Right forelimb (tissue), 1 donor: ENCODE results near the gene MRPL41.
A peak's percentile ranks its signal among the peaks of the same experiment; 100 is the strongest.
"Not testable (repeated sequence)": the region's sequence is repeated elsewhere in the genome, so short reads cannot be mapped to it uniquely, and the experiment has no call there.

ENCODE experiments used
- DNase-seq: peaks from one replicate; pipeline ENCODE4 v3.0.0-alpha.2; 2018

The MRPL41 gene

DNA sequence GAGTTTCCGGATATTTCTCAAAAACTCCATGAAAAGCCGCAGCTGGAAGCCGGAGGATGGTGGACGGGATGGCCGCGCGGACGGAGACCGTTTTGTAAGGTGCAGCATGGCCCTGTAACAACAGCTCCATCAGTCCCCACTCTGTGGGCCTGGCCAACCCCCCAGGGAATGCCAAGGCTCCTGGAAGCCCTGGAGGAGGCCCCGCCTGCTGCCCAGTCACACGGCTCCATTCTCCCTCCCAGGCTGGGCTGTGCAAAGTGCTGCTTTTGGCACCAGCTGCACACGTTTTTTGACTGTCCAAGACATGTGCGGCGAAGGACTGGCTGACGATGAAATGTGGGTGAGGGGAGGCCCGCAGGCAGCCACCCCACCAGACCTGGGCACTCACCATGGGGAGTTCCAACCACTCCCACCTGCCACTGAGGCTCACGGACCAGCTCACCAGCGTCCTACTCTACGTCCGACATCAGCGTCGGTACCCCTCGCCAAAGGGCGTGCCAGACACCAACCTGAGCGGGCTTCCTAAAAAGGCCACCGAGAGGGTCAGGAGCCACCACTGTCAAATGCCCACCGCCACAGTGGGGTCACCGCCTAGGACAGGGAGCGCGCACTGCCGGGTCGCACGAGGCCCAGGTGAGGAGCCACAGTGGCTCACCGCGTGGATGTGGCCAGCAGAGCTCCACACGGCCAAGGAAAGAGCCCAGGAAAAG lies 28.8 kb upstream of the MRPL41 start:
- DNase-seq: no peak

DNA sequence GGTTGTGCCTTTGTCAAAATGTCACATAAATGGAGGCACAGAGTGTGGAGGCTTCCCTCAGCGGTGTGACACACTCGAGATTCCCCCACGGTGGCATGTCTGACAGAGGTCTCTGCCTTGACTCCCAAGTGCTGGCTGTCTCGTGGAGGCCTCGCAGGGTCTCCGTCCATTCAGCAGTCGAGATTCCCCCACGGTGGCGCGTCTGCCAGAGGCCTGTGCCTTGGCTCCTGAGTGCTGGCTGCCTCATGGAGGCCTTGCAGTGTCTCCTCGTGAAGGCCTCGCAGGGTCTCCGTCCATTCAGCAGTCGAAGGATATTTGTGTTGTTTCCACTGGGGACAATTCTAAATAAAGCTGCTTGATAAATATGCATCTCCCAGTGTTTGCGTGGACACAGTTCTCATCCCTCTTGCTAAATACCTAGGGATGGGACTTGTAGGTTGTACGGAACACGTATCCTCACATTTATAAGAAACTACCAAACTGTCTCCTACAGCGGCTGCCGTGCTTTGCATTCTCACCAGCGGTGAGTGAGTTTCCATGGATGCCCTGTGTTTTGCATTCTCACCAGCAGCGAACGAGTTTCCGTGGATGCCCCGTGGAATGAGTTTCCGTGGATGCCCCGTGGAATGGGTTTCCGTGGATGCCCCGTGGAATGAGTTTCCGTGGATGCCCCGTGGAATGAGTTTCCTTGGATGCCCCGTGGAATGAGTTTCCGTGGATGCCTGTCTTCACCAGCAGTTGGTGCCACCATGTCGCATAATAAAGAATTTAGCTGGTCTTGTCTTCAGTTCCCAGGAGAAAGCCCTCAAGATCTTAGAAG lies 27.3 kb upstream of the MRPL41 start:
- DNase-seq: no peak

DNA sequence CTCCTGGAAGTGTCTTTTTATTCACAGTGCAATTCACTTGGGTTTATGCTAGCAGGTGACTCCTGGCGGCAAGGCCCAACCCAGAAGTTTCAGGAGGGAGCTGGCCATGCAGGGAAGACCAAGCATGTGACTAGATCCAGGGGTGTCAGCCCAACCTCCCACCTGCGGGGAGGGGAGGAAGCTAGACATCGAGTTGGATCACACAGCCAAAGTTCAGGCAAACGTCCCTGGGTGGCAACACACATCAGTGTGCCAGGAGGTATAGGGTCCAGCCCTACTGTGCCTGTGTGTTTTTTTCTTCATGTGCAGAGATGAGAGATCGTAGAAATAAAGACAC lies 26.7 kb upstream of the MRPL41 start:
- DNase-seq: no peak

DNA sequence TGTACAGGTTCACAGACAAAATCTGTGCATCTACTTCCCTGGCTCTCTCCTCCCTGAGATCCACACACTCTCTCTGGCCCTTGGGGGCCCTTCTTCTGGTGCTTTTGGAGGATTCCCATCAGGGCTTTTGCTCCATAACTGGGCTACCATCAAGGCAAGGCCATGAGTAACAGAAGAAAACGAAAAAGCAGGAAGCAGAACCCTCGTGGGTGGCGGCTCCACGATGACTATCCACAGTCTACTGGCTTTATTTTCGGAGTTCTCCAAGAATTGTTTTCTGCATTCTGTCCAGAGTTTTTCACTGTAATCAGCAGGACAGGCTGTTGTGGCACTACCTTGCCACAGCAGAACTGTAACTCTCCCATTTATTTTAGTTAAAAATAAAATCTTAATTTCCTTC lies 21.3 kb upstream of the MRPL41 start:
- no peak for DNase-seq

DNA sequence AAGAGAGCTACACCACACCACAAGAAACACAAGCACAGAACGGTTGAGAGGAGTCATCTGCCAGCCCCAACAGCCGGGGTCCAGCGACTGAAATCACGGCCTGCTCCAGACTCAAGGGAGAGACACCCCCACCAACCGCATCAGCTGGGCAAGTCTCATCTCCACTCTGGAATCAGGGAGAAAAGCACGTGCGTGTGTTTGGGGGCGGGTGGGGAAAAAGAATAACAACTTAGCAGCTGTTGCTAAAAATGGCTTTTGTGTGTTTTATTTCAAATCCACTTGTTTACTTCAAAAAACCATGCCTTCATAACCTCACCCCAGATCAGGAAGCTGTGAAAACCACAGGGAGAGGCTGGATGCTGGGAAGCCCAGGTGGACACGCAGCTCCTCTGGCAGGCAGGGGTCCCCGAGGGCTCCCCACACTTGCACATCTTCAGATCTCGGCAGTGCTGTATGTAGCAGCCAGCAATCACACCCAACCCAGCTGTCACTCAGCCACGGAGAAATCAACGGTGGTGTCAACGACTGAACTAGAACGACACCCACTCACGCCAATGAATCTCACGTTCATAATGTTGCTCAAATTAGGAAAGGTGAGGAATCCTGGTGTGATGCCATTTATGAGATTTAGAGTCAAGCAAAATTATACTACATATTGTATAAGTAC lies 20.4 kb upstream of the MRPL41 start:
- no peak for DNase-seq

DNA sequence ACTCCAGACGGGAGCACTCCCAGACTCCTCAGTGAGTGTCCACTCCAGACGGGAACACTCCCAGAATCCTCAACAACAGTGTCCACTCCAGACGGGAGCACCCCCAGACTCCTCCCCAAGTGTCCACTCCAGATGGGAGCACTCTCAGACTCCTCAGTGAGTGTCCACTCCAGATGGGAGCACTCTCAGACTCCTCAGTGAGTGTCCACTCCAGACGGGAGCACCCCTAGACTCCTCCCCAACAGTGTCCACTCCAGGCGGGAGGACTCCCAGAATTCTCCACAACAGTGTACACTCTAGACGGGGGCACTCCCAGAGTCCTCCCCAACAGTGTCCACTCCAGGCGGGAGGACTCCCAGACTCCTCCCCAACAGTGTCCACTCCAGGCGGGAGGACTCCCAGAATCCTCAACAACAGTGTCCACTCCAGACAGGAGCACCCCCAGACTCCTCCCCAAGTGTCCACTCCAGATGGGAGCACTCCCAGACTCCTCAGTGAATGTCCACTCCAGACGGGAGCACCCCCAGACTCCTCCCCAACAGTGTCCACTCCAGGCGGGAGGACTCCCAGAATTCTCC lies 18.7 kb upstream of the MRPL41 start:
- not testable (repeated sequence) for DNase-seq

DNA sequence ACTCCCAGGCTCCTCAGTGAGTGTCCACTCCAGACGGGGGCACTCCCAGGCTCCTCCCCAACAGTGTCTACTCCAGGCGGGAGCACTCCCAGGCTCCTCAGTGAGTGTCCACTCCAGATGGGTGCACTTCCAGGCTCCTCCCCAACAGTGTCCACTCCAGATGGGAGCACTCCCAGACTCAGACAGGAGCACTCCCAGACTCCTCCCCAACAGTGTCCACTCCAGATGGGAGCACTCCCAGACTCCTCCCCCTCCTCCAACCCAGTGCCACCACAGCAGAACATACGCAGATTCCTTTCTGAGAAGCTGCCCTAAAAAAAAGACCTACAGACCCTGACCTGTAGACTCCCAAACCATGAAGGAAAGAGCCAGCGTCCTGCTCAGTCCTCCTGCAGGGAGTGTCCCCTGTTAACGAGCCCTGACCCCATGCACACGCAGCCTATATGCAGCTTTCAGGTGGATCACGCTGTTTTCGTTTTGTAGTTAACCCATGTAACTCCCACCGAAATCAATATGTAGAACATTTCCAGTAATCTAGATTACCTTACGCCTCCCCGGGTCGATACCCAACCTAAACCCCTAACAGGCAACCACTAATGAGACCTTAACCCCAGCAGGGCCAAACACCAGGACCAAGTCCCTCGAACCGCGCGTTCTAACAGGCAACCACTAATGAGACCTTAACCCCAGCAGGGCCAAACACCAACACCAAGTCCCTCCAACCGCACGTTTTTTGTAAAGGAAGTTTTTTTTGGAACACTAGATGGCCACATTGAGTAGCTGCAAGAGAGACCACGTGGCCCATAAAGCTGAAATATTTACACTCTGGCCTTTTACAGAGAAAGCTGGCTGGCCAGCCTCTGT lies 17.2 kb upstream of the MRPL41 start:
- DNase-seq: no peak

DNA sequence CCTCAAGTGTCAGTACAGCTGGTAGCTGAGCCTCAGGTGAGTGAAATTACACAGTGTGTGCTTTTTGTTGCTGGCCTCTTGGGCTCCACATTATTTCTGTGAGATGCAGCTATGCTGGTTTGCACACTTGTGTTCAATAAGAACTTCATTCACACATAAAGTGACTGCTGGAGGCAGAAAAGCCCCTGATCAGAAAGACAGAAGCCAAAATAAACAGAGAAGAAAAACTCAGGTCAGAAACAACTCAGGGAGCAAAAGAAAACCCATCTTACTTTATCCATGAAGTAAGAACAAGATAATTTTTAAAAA lies 16.6 kb upstream of the MRPL41 start:
- DNase-seq: no peak

DNA sequence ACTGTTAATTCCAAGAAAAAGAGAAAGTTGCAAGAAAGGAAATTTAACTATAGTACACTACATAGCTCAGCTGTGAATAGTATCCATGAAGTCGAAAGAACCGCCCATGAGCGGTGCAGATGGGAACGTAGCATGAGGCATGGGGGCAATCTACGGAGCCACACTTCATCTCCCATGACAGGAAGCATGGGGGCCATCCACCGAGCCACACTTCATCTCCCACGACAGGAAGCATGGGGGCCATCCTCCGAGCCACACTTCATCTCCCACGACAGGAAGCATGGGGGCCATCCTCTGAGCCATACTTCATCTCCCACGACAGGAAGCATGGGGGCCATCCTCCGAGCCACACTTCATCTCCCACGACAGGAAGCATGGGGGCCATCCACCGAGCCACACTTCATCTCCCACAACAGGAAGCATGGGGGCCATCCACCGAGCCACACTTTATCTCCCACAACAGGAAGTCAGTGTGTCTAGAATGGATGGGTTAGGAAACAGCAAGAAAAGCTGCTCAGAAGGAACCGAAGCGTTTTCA lies 15.0 kb upstream of the MRPL41 start:
- not testable (repeated sequence) for DNase-seq

DNA sequence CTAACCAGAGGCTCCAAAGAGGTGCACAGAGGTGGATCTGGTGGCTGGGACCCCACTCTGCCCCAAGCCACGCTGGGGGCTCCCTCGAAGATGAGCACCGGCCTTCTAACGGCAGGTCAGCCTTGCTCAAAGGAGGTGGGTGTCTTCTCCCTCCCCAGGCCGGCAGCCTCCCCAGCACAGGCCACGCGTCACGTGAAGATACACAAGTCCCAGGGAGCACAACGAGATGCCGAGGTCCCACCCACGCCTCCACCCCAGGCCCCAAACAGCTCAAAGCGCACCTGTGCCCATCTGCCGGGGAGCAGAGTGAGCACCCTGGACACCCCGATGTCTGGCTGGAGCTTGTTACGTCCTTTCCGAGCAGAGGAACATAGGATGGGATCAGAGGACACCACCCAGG lies 13.6 kb upstream of the MRPL41 start:
- no peak for DNase-seq

DNA sequence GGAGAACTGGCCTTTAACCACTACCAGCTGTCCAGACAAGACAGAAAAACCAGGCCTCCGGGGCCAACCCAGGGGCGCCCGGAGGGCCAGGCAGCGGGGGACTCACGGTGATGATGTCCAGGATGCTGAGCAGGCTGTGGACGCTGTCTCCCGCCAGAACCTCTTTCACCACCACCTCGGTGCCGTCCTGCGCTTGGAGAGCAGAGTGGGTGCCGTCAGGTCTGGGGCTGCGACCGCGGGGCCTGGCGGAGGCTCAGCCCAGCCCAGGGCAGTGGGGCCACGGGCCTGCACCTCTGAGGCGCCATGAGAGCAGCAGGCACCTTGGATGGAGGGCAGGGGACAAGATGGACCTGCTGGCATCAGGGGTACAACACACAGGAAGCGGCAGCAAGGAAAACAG lies 11.1 kb upstream of the MRPL41 start:
- no peak for DNase-seq

DNA sequence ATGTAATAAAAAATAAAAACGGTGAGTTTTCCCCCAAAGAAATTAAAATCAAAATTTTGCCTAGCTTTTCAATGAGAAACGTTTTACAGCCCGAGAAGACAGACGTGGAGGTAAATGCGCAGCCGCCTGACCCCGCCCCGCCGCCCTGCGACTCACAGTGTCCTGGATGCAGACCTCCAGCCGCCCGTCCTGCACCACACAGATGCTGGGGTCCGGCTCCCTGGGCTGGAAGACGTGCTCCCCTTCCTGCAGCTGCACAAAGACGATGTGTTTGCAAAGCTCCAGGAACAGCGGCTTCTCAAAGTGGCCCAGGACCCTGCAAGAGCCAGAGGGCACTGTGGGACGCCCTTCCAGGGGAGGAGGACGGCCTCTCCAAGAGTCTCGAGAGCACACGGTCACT lies 9.2 kb upstream of the MRPL41 start:
- DNase-seq: no peak

DNA sequence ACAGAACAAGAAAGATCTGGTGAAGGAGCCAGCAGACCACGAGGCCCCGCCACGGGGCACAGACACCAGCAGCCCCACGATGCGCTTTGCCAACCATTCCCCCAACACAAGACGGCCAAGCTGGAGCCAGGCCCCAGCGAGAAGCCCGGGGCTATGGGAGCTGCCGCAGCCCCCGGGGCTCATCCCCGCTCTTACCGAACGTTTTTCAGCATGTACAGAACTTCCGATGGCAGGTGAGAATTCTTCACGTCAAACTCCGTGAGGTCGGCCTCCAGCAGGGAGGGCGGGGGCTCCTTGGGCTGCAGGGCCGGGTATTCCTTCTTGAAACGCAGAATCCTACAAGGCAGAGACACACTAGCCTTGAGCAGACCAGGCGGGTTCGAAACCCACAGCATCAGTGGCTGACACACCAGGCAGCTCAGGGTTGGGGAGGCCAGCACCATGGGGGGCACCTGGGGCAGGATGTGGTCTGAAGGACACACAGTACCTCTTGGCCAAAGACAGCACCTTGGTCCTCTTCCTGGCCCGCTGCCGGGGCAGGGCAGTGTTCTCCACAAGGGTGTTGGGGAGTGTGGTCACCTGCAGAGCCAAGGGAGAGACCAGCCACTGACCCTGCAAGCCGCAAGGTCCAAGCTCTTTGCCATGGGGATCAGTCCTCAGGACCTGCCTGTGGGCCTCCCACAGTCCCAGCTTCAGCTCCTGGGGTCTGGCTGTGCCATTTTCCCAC lies 8.3 kb upstream of the MRPL41 start:
- no peak for DNase-seq

DNA sequence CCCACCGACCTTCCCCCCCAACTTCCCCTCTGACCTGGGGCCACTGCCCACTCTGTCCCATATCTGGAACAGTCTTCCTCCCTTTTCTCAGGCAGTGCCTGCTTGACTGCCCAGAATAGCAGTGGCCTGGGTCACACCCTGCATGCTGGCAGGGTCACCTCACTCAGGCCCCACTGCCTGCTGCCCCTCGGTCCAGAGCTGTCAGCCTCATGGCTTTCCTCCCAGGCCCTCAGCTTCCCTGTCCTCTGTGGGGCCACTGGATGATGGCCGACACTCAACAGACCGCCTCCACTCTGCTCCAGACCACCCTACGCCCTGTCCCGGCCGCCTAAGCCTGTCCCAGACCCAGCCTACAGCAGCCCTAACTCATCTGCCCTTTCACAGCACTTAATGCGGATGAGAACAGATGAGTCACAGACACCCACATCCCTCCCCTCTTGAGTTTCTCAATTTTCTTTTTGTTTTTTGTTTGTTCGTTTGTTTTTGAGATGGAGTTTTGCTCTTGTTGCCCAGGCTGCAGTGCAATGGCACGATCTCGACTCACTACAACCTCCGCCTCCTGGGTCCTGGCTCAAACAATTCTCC lies 7.4 kb upstream of the MRPL41 start:
- DNase-seq: no peak

DNA sequence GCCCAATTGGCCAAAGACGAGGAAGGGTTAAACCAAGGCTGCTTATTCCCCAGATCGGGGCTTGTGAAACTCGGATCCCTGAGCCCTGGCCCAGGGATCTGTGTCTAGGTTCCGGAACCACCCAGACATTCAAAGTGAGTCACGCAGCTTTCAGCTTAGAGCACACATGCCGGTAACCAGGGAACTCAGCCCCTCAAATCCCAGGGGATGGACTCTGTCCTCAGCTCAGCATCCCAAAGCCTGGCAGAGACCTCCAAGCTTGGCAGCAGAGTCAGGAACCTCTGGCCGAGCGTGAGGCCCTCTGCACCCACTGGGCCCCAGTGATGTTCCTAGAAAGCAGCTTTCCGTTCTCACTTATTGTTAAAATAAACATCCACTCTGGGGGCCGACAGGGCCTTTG lies 6.6 kb upstream of the MRPL41 start:
- DNase-seq: no peak

DNA sequence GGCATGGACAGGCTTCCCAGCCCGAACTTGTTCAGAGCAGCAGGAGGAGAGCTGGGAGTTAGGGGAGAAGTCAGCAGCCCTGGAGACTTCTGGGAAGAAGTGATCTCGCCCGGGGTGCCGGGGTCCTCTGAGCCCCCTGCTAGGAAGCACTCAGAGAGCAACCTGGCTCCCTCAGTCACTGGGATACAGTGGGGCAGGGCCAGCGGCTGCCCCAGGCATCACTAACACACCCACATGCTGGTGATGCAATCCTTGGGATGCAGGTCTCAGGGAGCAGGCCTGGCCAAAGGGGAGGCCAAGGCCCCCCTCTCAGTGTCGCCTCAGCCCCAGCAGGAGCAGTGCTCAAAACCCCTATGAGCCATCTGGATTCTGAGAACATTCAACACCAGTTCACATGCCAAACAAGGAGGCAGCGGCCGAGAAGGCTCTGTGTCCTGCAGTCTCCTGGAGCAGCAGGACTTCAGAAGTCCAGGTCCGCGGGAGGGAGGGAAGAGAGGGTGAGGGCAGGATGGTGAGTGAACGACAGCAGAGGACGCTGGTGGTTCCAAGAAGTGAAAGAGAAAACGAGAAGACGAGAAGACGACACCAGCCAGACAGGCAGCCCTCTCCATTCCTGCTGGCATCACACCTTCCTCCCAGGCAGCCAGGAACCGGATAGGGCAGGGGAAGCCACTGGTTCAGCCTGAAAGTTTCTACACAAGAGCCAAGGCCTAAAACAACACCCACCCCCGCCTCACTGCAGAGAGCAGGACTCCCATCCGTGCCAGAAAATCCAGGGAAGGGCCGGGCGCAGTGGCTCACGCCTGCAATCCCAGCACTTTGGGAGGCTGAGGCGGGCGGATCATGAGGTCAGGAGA lies 3.8 kb upstream of the MRPL41 start:
- DNase-seq: no peak

DNA sequence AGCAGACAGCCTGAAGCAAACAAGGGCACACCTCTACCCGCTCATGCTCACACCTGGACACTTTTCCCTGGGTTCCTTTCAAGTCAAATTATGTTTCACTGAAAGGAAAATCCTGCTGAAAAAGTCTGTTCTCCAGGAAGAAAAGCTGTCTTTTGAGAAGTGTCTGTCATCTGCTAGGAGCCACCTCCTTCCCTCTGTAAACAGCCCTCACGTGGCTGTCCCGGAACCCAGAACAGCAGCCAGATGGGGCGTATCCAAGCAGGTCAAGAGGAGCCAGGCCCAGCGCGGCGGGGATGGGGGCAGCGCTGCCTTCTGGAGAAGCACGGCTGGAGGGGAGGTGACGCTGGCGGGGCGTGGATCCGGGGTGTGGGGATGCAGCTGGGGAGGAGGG lies 1.5 kb upstream of the MRPL41 start, which contains the start of gene PNPLA7:
Gene PNPLA7 (minus strand): TSS at position 172 of the 391 bp plus-strand sequence. CDS start 205 bp downstream, outside the sequence.
- peak; percentile 80 for DNase-seq

DNA sequence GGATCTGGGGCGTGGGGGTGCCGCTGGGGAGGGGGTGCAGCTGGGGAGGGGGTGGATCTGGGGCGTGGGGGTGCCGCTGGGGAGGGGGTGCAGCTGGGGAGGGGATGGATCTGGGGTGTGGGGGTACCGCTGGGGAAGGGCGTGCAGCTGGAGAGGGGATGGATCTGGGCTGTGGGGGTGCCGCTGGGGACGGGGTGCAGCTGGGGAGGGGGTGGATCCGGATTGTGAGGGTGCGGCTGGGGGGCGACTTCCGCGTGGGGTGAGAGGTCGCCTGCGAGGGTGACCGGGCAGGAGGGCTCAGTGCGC lies 768 bp upstream of the MRPL41 start:
- DNase-seq: not testable (repeated sequence)

DNA sequence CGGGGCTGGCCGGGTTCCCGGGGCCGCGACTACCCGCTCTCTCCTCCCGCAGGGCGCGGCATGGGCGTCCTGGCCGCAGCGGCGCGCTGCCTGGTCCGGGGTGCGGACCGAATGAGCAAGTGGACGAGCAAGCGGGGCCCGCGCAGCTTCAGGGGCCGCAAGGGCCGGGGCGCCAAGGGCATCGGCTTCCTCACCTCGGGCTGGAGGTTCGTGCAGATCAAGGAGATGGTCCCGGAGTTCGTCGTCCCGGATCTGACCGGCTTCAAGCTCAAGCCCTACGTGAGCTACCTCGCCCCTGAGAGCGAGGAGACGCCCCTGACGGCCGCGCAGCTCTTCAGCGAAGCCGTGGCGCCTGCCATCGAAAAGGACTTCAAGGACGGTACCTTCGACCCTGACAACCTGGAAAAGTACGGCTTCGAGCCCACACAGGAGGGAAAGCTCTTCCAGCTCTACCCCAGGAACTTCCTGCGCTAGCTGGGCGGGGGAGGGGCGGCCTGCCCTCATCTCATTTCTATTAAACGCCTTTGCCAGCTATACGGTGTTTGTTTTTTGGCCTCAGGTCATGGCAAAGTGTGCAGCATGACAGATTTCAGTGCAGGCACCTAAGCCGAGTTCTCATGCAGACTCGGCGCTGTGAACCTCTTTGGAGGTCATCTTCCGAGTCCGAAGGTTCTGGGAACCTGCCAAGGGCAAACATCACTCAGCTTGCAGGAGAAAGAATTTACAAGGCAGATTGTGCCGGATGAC lies 516 bp downstream of the MRPL41 start:
- DNase-seq: no peak

DNA sequence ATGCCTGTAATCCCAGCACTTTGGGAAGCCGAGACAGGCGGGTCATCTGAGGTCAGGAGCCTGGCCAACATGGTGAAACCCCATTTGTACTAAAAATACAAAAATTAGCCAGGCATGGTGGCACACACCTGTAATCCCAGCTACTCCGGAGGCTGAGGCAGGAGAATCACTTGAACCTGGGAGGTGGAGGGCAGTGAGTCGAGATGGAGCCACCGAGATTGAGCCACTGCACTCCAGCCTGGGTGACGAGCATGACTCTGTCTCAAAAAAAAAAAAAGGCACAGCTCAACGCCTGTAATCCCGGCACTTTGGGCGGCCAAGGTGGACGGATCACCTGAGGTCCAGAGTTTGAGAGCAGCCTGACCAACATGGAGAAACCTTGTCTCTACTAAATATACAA lies 2.0 kb downstream of the MRPL41 start:
- not testable (repeated sequence) for DNase-seq
